Ovary (tissue), 9 donors: ENCODE data around the gene CDS1. TPM values are rescaled to one million over a fixed set of nuclear protein-coding genes. Genes with fewer than 3 reads are reported as not detected.

Experiments
- DNase-seq, 5 donors: peaks; one replicate each; pipeline ENCODE4 v3.0.0-alpha.2; 2019 to 2020
- H3K27ac ChIP-seq, 2 donors: fragments of 200-600 bp; one replicate each; pipeline versions ENCODE4 v1.5.1 to v1.8.0; 2019 to 2022
- H3K27me3 ChIP-seq: fragments of 200-600 bp; one replicate; pipeline ENCODE4 v1.8.0; 2022
- H3K36me3 ChIP-seq: fragments of 200-600 bp; sonication (generic); one replicate; pipeline ENCODE4 v1.5.1; 2019
- H3K4me1 ChIP-seq: one replicate; pipeline ENCODE4 v1.8.1; 2013; ENCODE audit warnings: mild to moderate bottlenecking, moderate library complexity; ENCODE audit not compliant: insufficient read depth
- H3K4me3 ChIP-seq: fragments of 200-600 bp; sonication (generic); one replicate; pipeline ENCODE4 v1.5.1; 2017
- H3K9me3 ChIP-seq, 2 donors: fragments of 200-600 bp in 1 of 2; sonication (generic) in 1 of 2; one replicate each; pipeline versions ENCODE4 v1.5.1 to v1.8.1; 2013 to 2019; ENCODE audit warnings: mild to moderate bottlenecking in 1 of 2, moderate library complexity in 1 of 2
- CTCF ChIP-seq, 3 donors: fragments of 450-650 bp in 2 of 3; fragments of 200-600 bp in 1 of 3; IDR thresholded peaks; one replicate each; pipeline versions ENCODE4 v1.5.1 to v1.8.0; 2016 to 2022; ENCODE audit warnings: antibody characterized with exemption in 3 of 3, mild to moderate bottlenecking in 1 of 3
- EP300 ChIP-seq: sonication (generic); formaldehyde crosslinking; IDR thresholded peaks from one replicate; pipeline ENCODE4 v1.6.1; 2017; ENCODE audit warnings: antibody characterized with exemption
- POLR2A ChIP-seq: fragments of 450-650 bp; IDR thresholded peaks from one replicate; pipeline ENCODE4 v1.6.1; 2017; ENCODE audit warnings: antibody characterized with exemption, mild to moderate bottlenecking, moderate library complexity
- WGBS, 3 donors: extraction: QIAGEN DNeasy Blood & Tissue Kit in 1 of 3; methylation state at CpG; one replicate each; pipeline versions ENCODE4 v1.1.5 to v1.1.7; 2013 to 2017; 5-methylcytosine and 5-hydroxymethylcytosine counted together
- intact Hi-C, 4 donors: fragments of 100-400 bp; cut with DNase I; formaldehyde crosslinking; loops; one replicate each; pipeline versions ENCODE4 v1.11.0 to v1.15.1; 2022 to 2023
- polyA plus RNA-seq, 2 donors: library from polyadenylated mRNA; stranded (reverse); fragments of 200-250 nt in 1 of 2; fragments of 350-450 nt in 1 of 2; fragmentation: Illumina TruSeq in 1 of 2; extraction: RNeasy Lipid Tissue Mini Kit (QIAGEN cat#74804) in 1 of 2; gene quantifications; one replicate each; pipeline ENCODE4 v1.2.3, GENCODE V29; 2013 to 2014
- total RNA-seq, 7 donors: library from RNA; depleted of rRNA in 2 of 7; stranded (reverse); fragments of >200 nt in 2 of 7; fragmentation: NEBNext Ultra II Directional in 3 of 7; extraction: Animal tissue kit (Norgen Biotek cat#: 25700) in 3 of 7; gene quantifications; one replicate each; pipeline versions ENCODE4 v1.1.0 to v1.2.4, GENCODE V29; 2016 to 2023
- donor health status: DM: no; HTN: no; CAD: no; lungs with moderate emphysema.
- donor health status: DM: no; HTN: no; CAD: no.
- donor health status: Bipolar disorder and iron deficiency.
- donor health status: DM: yes; HTN: yes; CAD: no.
- donor health status: DM: no; HTN: no; CAD: no.
- donor health status: DM: yes; HTN: yes; CAD: no.

CDS1 gene
- total and polyA plus RNA-seq, 9 donors = 2.7 to 28.0 (median 7.7) TPM

- Histone ChIP-seq H3K36me3 (no peaks in the 10 kb centered on the region), H3K27ac (no peak overlapping the region), H3K4me3 (no peak overlapping the region), H3K4me1 (no peaks in the 10 kb centered on the region), H3K27me3 (no peaks in the 10 kb centered on the region), H3K9me3 (no peaks in the 10 kb centered on the region)
- TF ChIP-seq CTCF (IDR thresholded peaks at IDR 0.05) (no peak), EP300 (no peak), POLR2A (no peak)
- DNase-seq = no peak
- intact Hi-C loops = no loop called here
- WGBS, 3 donors = 95 to 96% (median 95%) methylated on average over 4 of the region's 4 CpGs
Measured at GRCh38 chr4:84596826-84597225, 13.9 kb downstream of the CDS1 start.

- no peaks in the 10 kb centered on the region for H3K36me3 ChIP-seq
- DNase-seq = no peak
- TF ChIP-seq CTCF (IDR thresholded peaks at IDR 0.05) = no peak
- TF ChIP-seq EP300 = no peak
- TF ChIP-seq POLR2A = no peak
- H3K9me3 ChIP-seq = no peaks in the 10 kb centered on the region
- H3K4me3 ChIP-seq = no peak overlapping the region
- no peaks in the 10 kb centered on the region for H3K27me3 ChIP-seq
- intact Hi-C loops = no loop called here
- H3K27ac ChIP-seq = no peak overlapping the region
- WGBS, 3 donors = 54 to 62% (median 59%) methylated on average over 4 of the region's 4 CpGs
- no peaks in the 10 kb centered on the region for H3K4me1 ChIP-seq
Measured at GRCh38 chr4:84597450-84597849, 14.5 kb downstream of the CDS1 start.

- TF ChIP-seq CTCF (IDR thresholded peaks at IDR 0.05) (no peak), EP300 (no peak), POLR2A (no peak)
- Histone ChIP-seq H3K27me3 (no peaks in the 10 kb centered on the region), H3K36me3 (no peaks in the 10 kb centered on the region), H3K27ac (no peak overlapping the region), H3K9me3 (no peaks in the 10 kb centered on the region), H3K4me3 (no peak overlapping the region), H3K4me1 (no peaks in the 10 kb centered on the region)
- intact Hi-C loops = no loop called here
- no peak for DNase-seq
- WGBS, 3 donors = 82 to 97% (median 97%) methylated on average over 1 of the region's 1 CpG
Measured at GRCh38 chr4:84606645-84607044, 23.7 kb downstream of the CDS1 start.

- no peaks in the 10 kb centered on the region for H3K27me3 ChIP-seq
- H3K9me3 ChIP-seq = no peaks in the 10 kb centered on the region
- DNase-seq = no peak
- no peak overlapping the region for H3K4me3 ChIP-seq
- no peaks in the 10 kb centered on the region for H3K36me3 ChIP-seq
- no peaks in the 10 kb centered on the region for H3K4me1 ChIP-seq
- no peak overlapping the region for H3K27ac ChIP-seq
- 89 to 95% (median 92%) methylated on average over 3 of the region's 3 CpGs for WGBS, 3 donors
- TF ChIP-seq EP300 (no peak), CTCF (IDR thresholded peaks at IDR 0.05) (no peak), POLR2A (no peak)
- intact Hi-C loops = no loop called here
Measured at GRCh38 chr4:84611531-84611930, 28.6 kb downstream of the CDS1 start.

- no peak for DNase-seq
- H3K36me3 ChIP-seq = no peaks in the 10 kb centered on the region
- H3K27me3 ChIP-seq = no peaks in the 10 kb centered on the region
- TF ChIP-seq POLR2A (no peak), EP300 (no peak), CTCF (IDR thresholded peaks at IDR 0.05) (no peak)
- H3K4me1 ChIP-seq = no peaks in the 10 kb centered on the region
- intact Hi-C loops = no loop called here
- no peak overlapping the region for H3K27ac ChIP-seq
- no peak overlapping the region for H3K4me3 ChIP-seq
- H3K9me3 ChIP-seq = no peaks in the 10 kb centered on the region
- WGBS, 3 donors = 93 to 96% (median 95%) methylated on average over 5 of the region's 5 CpGs
Measured at GRCh38 chr4:84614891-84615290, 32.0 kb downstream of the CDS1 start.
